ENCODE measurements around the gene FAT2.
"Not testable (repeated sequence)": the region's sequence is repeated elsewhere in the genome, so short reads cannot be mapped to it uniquely, and the experiment has no call there.

Gene FAT2

GRCh38 chr5:151580239-151580638, 10.9 kb downstream of the FAT2 start:
- DNase-seq, result no peak

- not testable (repeated sequence) for DNase-seq
Measured at GRCh38 chr5:151579146-151579545, 12.0 kb downstream of the FAT2 start.

DNA sequence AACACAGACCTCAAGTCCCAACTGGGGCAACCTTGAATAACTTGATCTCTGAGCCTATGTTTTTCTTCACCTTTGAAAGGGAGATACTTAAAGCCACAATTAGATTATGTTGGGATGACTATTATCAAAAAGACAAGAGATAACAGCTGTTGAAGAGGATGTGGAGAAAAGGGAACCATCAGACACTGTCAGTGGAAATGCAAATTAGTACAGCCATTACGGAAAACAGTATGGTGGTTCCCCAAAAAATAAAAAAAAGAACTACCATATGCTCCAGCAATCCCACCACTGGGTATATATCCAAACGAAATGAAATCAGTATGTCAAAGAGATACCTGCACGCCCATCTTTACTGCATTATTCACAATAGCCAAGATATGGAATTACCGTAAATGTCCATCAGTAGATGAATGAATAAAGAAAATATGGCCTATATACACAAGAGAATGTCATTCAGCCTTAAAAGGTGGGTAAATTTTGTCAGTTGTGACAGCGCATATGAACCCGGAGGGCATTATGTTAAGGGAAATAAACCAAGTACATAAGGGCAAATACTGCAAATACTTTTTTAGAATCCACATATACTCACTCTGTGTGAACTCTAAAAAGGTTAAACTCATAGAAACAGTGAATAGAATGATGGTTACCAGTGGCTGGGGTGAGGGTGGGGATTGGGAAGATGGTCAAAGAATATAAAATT, 12.7 kb downstream of the FAT2 start:
- no peak for DNase-seq

DNA sequence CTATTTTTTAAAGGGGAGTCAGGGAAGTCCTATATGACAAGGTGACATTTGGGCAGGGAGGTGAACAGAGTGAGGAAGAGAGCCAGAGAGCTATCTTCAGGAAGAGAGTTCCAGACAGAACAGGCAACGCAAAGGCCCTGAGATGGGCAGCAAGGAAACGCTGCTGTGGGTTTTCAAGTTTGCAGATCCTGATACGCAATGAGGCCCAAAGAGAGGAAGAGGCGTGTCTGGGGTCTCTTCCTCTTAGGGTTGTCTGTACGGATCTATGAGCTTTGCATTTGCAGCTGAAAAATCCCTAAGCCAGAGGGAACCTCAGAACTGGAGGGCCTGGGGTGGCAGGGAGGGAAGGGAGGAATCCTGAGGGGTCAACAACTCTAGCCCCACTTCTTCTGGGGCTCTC, 13.6 kb downstream of the FAT2 start:
- DNase-seq, result no peak

GRCh38 chr5:151574444-151574996, 16.6 kb downstream of the FAT2 start:
- DNase-seq, result no peak

DNA sequence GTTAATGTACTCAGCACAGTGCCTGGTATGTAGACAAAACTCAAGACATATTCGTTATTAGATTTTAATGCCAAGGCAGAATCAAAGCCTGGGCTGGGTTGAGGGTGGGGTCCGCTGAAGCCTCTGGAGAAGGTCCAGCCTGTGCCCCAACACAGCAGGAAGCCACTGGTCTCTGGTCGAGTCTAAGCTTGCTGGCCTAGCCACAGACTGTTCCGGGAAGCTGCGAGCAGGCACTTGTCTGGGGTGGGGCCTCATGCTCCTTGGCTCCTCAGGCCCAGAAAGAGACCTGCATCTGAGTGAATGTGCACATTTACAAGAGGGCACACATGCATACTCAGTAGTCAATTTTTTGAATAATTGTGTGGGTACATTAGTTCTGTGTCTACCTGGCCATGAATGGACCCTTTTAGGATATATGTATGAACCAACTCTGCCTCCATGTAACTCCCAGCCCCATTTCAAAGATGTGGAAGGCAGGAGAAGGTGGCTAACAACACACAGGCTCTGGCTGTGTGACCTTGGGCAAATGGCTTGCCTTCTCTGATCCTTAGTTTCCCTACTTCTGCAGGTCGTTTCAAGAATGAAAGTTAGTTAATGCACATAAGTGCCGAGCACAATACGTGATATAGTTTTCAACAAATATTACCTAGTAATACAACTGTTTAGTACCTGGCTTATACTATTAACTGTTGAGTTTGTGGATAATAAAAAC, 18.3 kb downstream of the FAT2 start:
- no peak for DNase-seq

- no peak for DNase-seq
Measured at GRCh38 chr5:151571270-151572173, 19.6 kb downstream of the FAT2 start.

DNA sequence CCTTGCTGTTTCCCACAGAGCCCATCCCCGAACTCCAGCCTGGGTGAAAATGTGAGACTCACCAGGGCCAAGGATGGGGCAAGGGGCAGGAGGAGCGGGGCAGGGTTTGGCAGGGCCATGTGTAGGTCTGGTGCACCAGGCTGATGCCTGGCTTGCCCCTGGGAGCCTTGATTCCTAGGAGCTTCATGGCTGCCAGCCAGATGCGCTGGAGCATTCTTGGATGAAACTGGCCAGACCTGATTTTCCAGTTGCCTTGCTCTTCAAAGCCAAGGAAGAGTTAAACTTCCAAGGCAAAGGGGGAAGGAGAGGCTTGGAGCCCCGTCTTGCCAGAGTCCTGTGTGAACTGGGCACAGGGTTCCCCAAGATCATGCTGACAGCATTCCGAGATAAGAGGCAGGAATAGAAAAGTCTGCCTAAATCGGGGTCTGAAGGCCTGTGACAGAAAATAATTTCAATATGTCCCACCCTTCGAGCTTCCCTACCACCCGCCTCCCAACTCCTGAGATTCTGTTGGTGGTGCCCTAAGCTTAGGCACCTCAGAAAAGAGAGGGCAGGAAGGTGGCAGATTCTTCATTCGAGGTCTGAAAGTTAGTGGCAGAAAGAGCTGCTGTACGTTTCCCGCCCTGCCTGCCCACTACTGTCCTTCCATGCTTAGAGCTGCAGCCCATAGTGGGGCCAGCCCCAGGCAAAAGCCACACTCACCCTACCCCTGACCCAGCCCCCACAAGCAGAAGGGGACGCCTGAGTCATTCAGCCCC, 20.4 kb downstream of the FAT2 start:
- no peak for DNase-seq

- DNase-seq, result no peak
Measured at GRCh38 chr5:151570058-151570457, 21.1 kb downstream of the FAT2 start.

- no peak for DNase-seq
Measured at GRCh38 chr5:151569132-151570046, 21.7 kb downstream of the FAT2 start.

GRCh38 chr5:151568036-151568435, 23.1 kb downstream of the FAT2 start:
- DNase-seq, result no peak

DNA sequence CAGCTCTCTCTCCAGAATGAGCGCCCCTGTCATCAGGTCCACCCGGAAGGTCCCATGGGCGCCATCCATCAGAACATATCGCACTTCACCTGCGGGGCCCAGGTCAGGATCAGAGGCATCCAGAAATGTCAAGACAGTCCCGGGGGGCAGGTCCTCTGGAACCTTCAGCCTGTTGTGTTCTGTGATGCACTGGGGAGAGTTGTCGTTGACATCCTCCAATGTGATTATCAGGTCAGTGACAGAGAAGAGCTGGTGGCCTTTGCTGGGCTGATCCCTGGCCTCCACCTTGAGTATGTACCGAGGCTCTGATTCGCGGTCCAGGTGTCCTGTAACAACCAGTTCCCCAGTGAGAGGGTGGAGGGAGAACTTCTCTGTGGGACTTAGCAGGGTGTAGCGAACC, 25.2 kb downstream of the FAT2 start:
- DNase-seq, result no peak

GRCh38 chr5:151562019-151562707, 29.0 kb downstream of the FAT2 start:
- DNase-seq, result no peak

GRCh38 chr5:151557951-151558350, 33.2 kb downstream of the FAT2 start:
- no peak for DNase-seq

DNA sequence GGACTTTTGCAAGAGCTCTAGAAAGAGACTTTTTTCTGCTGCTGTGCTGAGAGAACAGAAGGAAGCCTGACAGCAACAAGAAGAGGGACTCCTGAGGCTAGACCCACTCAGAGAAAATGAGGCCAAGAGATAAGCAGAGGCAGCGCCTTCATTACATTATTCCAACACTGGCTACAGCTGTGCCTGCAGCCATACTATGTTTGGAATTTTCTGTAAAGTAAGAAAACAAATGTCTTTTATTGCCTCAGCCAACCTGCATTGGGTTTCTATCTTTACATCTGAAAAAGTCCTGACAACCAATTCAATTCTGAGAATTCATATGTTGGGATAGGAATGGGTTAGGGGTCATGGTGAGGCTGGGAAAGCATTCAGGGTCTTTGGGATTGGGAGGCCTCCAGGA, 33.7 kb downstream of the FAT2 start:
- DNase-seq, result no peak

DNA sequence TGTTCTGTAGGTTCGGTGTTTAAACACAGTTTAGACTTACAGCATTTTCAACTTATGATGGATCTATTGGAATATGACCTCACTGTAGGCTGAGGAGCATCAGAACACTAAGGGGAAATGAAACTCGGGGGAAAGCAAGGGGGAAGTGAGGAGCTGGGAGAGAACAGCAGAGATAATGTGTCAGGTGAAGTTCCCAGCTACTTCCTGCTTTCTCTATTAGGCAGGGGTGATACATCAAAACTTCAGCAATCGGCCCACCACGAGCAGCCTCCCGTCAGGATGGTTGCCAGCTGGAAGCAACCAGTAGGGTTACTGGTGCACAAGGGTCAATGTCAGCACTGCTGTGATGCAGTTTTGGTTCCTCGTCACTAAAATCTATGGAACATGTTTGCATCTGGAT, 34.3 kb downstream of the FAT2 start:
- no peak for DNase-seq

DNA sequence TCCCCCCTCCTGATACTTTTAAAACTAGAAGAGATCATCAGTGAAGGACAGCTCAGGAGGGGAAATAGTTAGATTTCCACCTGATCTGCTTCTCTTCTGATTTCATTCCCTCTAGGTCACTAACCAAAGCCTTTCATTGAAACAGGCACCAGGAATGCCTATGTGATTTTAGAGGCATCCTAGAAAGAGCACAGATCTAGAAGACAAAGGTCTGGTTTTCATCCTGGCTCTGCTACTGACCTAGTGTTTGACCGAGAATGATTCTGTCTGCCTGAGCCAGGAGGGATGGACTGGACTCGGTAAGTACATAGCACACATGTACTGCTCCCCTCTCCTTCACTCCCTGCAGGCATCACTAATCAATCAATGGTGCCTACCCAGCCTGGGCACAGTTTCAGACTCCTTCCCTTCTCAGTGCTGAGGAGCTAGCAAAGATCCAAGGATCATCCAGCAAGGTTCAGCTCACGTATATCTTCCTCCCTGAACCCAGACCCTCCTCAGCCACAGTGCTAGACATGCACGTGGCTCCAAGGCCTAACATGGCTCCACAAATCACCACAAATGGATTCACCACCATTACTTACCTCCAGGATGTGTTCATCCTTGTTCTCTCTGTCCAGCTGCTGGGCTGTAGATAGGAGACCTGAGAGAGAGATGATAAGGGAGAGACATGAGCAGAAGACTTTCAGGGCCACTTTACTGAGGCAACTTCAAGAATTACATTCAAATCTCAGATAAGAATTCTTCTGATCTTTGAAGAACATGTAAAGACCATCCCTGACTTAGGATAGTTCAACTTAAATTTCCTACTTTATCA, 35.2 kb downstream of the FAT2 start:
- DNase-seq, result no peak

- no peak for DNase-seq
Measured at GRCh38 chr5:151553695-151554094, 37.4 kb downstream of the FAT2 start.

- DNase-seq, result no peak
Measured at GRCh38 chr5:151553130-151553670, 37.9 kb downstream of the FAT2 start.

DNA sequence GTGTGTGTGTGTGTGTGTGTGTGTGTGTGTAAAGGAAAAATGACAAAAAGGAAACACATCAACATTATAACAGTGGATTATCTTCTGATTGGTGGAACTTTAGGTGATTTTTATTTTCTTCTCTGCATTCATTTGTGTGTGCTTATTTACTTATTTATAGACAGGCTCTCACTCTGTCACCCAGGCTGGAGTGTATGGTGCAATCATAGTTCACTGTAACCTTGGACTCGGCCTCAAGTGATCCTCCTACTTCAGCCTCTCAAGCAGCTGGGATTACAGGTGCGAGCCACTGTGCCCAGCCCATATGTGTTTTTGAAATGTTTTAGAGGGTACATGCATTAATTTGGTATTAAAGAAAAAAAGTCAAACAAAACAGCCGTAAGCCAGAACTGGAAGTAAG, 39.1 kb downstream of the FAT2 start:
- DNase-seq, result no peak

Data from NCI-H1436 (cell line).